Choroid plexus epithelial cell (primary cell): ENCODE results near the gene EEF1AKMT4.

Source experiments
- DNase-seq: peaks from one replicate; pipeline ENCODE4 v3.0.0-alpha.2; 2010; ENCODE audit warnings: low read depth
- H3K4me3 ChIP-seq: 2 replicates; pipeline ENCODE4 v1.5.1; 2011; ENCODE audit warnings: low read depth, mild to moderate bottlenecking, control low read depth, low read length, moderate library complexity
- TF ChIP-seq, protein P1 (sequence below): conservative IDR thresholded peaks from 2 replicates; pipeline ENCODE4 v1.5.1; 2011; ENCODE audit warnings: low read depth, mild to moderate bottlenecking, control low read depth, inconsistent platforms, low read length, moderate library complexity

The EEF1AKMT4 gene

DNA sequence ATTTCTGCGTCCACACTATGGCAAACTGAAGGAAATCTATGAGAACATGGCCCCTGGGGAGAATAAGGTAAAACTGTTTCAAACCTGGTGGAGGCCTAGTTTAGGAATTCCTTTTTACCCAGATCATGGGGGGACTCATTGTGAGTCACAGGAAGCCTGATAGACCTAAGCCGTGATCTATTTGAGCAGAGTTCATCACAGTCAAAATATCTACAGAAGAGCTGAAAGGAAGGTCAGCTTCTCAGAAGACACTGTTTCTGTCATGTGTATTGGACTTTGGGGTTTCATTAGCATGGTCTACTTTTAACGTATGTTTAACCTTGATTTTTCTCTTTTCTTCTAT is 50.9 kb downstream of the EEF1AKMT4 start:
- peak; percentile 27 for DNase-seq
- H3K4me3 ChIP-seq, result peak overlapping the region; percentile 93
- TF ChIP-seq, protein P1, sequence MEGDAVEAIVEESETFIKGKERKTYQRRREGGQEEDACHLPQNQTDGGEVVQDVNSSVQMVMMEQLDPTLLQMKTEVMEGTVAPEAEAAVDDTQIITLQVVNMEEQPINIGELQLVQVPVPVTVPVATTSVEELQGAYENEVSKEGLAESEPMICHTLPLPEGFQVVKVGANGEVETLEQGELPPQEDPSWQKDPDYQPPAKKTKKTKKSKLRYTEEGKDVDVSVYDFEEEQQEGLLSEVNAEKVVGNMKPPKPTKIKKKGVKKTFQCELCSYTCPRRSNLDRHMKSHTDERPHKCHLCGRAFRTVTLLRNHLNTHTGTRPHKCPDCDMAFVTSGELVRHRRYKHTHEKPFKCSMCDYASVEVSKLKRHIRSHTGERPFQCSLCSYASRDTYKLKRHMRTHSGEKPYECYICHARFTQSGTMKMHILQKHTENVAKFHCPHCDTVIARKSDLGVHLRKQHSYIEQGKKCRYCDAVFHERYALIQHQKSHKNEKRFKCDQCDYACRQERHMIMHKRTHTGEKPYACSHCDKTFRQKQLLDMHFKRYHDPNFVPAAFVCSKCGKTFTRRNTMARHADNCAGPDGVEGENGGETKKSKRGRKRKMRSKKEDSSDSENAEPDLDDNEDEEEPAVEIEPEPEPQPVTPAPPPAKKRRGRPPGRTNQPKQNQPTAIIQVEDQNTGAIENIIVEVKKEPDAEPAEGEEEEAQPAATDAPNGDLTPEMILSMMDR, result no peak

DNA sequence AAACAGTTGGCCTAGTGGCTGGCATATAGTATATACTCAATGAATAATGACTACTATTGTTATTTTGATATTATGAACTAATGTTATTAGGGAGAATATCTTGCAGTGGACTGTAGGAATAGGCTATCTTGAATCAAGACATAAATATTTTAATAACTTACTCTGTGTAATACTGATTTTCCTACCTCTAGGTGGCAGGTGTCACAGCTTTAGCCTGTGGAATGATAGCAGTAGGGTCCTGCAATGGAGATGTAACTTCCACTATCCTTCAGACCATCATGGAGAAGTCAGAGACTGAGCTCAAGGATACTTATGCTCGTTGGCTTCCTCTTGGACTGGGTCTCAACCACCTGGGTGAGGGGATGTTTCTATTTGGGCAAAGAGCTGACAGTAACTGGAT is 56.1 kb downstream of the EEF1AKMT4 start:
- TF ChIP-seq, protein P1, result peak; percentile 58
- H3K4me3 ChIP-seq, result no peak overlapping the region
- DNase-seq, result peak; percentile 59

DNA sequence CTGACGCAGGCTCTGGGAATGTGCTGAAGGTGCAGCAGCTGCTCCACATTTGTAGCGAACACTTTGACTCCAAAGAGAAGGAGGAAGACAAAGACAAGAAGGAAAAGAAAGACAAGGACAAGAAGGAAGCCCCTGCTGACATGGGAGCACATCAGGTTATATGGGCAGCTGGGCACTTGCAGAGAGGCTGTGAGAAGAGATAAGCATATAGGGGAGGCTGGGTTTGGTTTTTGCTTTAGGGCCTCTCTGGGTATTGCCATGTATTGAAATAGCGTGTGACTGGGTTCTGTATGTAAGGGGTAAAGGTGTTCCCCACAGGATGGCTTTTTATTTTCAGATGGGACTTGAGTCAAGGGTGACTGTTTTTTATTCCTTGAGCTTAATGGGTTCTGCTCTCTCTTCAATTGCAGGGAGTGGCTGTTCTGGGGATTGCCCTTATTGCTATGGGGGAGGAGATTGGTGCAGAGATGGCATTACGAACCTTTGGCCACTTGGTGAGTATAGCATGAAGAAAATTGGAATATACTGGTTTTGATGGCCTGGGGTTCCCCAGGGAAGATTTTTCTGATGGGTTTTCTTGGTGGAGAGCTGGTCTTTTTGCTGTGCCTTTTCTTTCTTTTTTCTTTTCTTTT is 57.0 kb downstream of the EEF1AKMT4 start:
- H3K4me3 ChIP-seq, result no peak overlapping the region

DNA sequence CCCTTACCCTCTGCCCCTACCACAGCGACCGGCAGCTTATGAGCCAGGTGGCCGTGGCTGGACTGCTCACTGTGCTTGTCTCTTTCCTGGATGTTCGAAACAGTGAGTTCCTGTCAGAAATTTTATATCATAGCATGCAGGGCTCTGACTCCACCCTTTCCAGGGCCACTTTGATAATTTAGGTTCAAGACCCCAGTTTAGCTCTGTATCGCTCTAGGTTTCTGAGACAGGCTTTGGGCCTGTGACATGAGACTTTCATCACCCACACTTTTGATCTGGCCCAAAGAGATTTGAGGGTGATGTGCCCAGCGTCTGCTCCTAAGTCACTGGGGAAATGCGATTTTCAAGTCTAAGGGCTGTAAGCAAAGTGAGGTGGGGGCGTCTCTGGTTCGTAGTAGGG is 58.4 kb downstream of the EEF1AKMT4 start:
- no peak for DNase-seq
- no peak overlapping the region for H3K4me3 ChIP-seq
- TF ChIP-seq, protein P1, result no peak

More for the DNA sequence above, 57.0 kb downstream of the EEF1AKMT4 start:
- DNase-seq, result no peak
- TF ChIP-seq, protein P1, result no peak
